Gastroesophageal sphincter (tissue), 4 donors: ENCODE measurements around the gene CREBBP. TPM values are rescaled to one million over a fixed set of nuclear protein-coding genes. Genes with fewer than 3 reads are reported as not detected.

Source experiments
- ATAC-seq: fragments of 150-250 bp; one replicate; pipeline ENCODE4 v1.9.1; 2016; ENCODE audit warnings: mild to moderate bottlenecking, moderate library complexity
- H3K27ac ChIP-seq, 4 donors: fragments of 200-600 bp; sonication (generic) in 3 of 4; 1 replicate in 3 of 4; 2 replicates in 1 of 4; pipeline ENCODE4 v1.5.1; 2016 to 2019
- H3K27me3 ChIP-seq: fragments of 200-600 bp; sonication (generic); one replicate; pipeline ENCODE4 v1.5.1; 2019
- H3K36me3 ChIP-seq, 2 donors: fragments of 200-600 bp; sonication (generic); one replicate each; pipeline ENCODE4 v1.5.1; 2019; ENCODE audit warnings: control low read depth in 1 of 2
- H3K4me1 ChIP-seq, 3 donors: fragments of 200-600 bp; sonication (generic); 1 replicate in 2 of 3; 2 replicates in 1 of 3; pipeline ENCODE4 v1.5.1; 2016 to 2019; ENCODE audit warnings: control low read depth in 2 of 3
- H3K4me3 ChIP-seq, 2 donors: fragments of 200-600 bp; sonication (generic); one replicate each; pipeline ENCODE4 v1.5.1; 2019; ENCODE audit warnings: mild to moderate bottlenecking in 1 of 2, moderate library complexity in 1 of 2
- H3K9me3 ChIP-seq, 3 donors: fragments of 200-600 bp; sonication (generic); one replicate each; pipeline ENCODE4 v1.5.1; 2017 to 2019; ENCODE audit warnings: control low read depth in 2 of 3
- CTCF ChIP-seq, 4 experiments: fragments of 200-600 bp in 2 of 4; fragments of 450-650 bp in 2 of 4; sonication (generic) in 1 of 4; IDR thresholded peaks; one replicate each; pipeline ENCODE4 v1.5.1; 2017 to 2019; ENCODE audit warnings: antibody characterized with exemption in 4 of 4, mild to moderate bottlenecking in 2 of 4, moderate library complexity in 2 of 4
- EP300 ChIP-seq: sonication (generic); formaldehyde crosslinking; IDR thresholded peaks from one replicate; pipeline ENCODE4 v1.6.1; 2017; ENCODE audit warnings: antibody characterized with exemption, mild to moderate bottlenecking
- POLR2A ChIP-seq, 2 donors: fragments of 450-650 bp; IDR thresholded peaks; one replicate each; pipeline ENCODE4 v1.6.1; 2017; ENCODE audit warnings: antibody characterized with exemption in 2 of 2, mild to moderate bottlenecking in 2 of 2, moderate library complexity in 1 of 2
- POLR2AphosphoS5 ChIP-seq: sonication (generic); formaldehyde crosslinking; IDR thresholded peaks from one replicate; pipeline ENCODE4 v1.6.1; 2017; ENCODE audit warnings: antibody characterized with exemption
- WGBS, 2 donors: methylation state at CpG; one replicate each; pipeline ENCODE4 v1.1.5; 2018; ENCODE audit warnings: low coverage in 1 of 2; 5-methylcytosine and 5-hydroxymethylcytosine counted together
- total RNA-seq, 4 donors: library from RNA; depleted of rRNA; stranded (reverse); fragments of >200 nt; gene quantifications; one replicate each; pipeline ENCODE4 v1.1.0, GENCODE V29; 2016

Gene CREBBP
- total RNA-seq, 4 donors from 2014 or later, result 45.9 to 115 (median 61.7) TPM

- no peaks in the 10 kb centered on the region for H3K9me3 ChIP-seq
- 90% methylated on average over 9 of the region's 12 CpGs; no CpG with 5 or more reads in 1 of the 2 donors for WGBS, 2 donors
- H3K27me3 ChIP-seq, result no peaks in the 10 kb centered on the region
- no peak for ATAC-seq
- no peak for TF ChIP-seq EP300
- no peak for TF ChIP-seq CTCF (IDR thresholded peaks at IDR 0.05)
- no peak for TF ChIP-seq POLR2AphosphoS5
- no peak for TF ChIP-seq POLR2A (IDR thresholded peaks at IDR 0.05)
- no peak overlapping the region for H3K4me3 ChIP-seq
- peaks cover 0 to 19% (median 0%) of the 10 kb centered on the region in 3 donors for H3K4me1 ChIP-seq
- H3K36me3 ChIP-seq, result peaks cover 0 to 30% of the 10 kb centered on the region in 2 donors
- H3K27ac ChIP-seq, result peak overlapping the region in 3 of 4 donors; percentile 1 to 77 (median 30)
Observed at GRCh38 chr16:3691761-3692160, 188.8 kb downstream of the CREBBP start.

GRCh38 chr16:3690980-3691720 is 189.4 kb downstream of the CREBBP start:
- Histone ChIP-seq H3K27ac (peak overlapping the region in 3 of 4 donors; percentile 72 to 82 (median 77)), H3K4me3 (peak overlapping the region; percentile 5 to 43), H3K27me3 (no peaks in the 10 kb centered on the region), H3K4me1 (peaks cover 0 to 19% (median 0%) of the 10 kb centered on the region in 3 donors), H3K9me3 (no peaks in the 10 kb centered on the region), H3K36me3 (peaks cover 0 to 37% of the 10 kb centered on the region in 2 donors)
- TF ChIP-seq EP300, result no peak
- peak in 1 of 4 experiments; percentile 20 for TF ChIP-seq CTCF (IDR thresholded peaks at IDR 0.05)
- TF ChIP-seq POLR2AphosphoS5, result no peak
- no peak for TF ChIP-seq POLR2A (IDR thresholded peaks at IDR 0.05)
- WGBS, 2 donors, result 63 to 79% methylated on average over 16 to 17 of the region's 19 CpGs
- peak; percentile 14 for ATAC-seq

- WGBS, 2 donors, result 0 to 6% methylated on average over 1 to 6 of the region's 18 CpGs
Observed at GRCh38 chr16:3690470-3690928, 190.0 kb downstream of the CREBBP start.

GRCh38 chr16:3689731-3690130 is 190.8 kb downstream of the CREBBP start:
- H3K9me3 ChIP-seq, result no peaks in the 10 kb centered on the region
- no peaks in the 10 kb centered on the region for H3K27me3 ChIP-seq
- H3K27ac ChIP-seq, result peak overlapping the region in 3 of 4 donors; percentile 72 to 82 (median 77)
- no peak for TF ChIP-seq POLR2A (IDR thresholded peaks at IDR 0.05)
- TF ChIP-seq CTCF (IDR thresholded peaks at IDR 0.05), result no peak
- TF ChIP-seq EP300, result no peak
- TF ChIP-seq POLR2AphosphoS5, result no peak
- ATAC-seq, result no peak
- H3K4me1 ChIP-seq, result peaks cover 0 to 19% (median 0%) of the 10 kb centered on the region in 3 donors
- no peak overlapping the region for H3K4me3 ChIP-seq
- 60 to 76% methylated on average over 1 to 5 of the region's 7 CpGs for WGBS, 2 donors
- H3K36me3 ChIP-seq, result peaks cover 0 to 45% of the 10 kb centered on the region in 2 donors

More at GRCh38 chr16:3690470-3690928, 190.0 kb downstream of the CREBBP start:
- Histone ChIP-seq H3K27ac (peak overlapping the region in 3 of 4 donors; percentile 72 to 82 (median 77)), H3K27me3 (no peaks in the 10 kb centered on the region), H3K9me3 (no peaks in the 10 kb centered on the region), H3K4me1 (peaks cover 0 to 19% (median 0%) of the 10 kb centered on the region in 3 donors), H3K4me3 (peak overlapping the region; percentile 5 to 43), H3K36me3 (peaks cover 0 to 43% of the 10 kb centered on the region in 2 donors)
- TF ChIP-seq POLR2A (IDR thresholded peaks at IDR 0.05) (no peak), EP300 (no peak), CTCF (IDR thresholded peaks at IDR 0.05) (peak in 3 of 4 experiments; percentile 93 to 97 (median 94)), POLR2AphosphoS5 (peak; percentile 76)
- ATAC-seq, result peak; percentile 95
